H1 (cell line): Measurements from ENCODE around the gene CNTNAP1. TPM values are rescaled to one million over a fixed set of nuclear protein-coding genes. Genes with fewer than 3 reads are reported as not detected.

Source experiments
- CTCF ChIA-PET: fragments of 300-600 bp; sonication (Branson Sonifier 250); formaldehyde crosslinking; loops from one replicate; lab custom pipeline; 2021; ENCODE audit not compliant: partially characterized antibody; lab: Charles Lee
- POLR2A ChIA-PET: fragments of 300-600 bp; sonication (Branson Sonifier 250); formaldehyde crosslinking; loops from one replicate; lab custom pipeline; 2021; ENCODE audit warnings: inconsistent platforms; ENCODE audit not compliant: partially characterized antibody; lab: Charles Lee
- DNase-seq, 2 experiments: peaks; one replicate each; pipeline versions ENCODE4 v3.0.0 to v3.0.0-alpha.2; 2010 to 2022; ENCODE audit warnings: low spot score in 2 of 2, low read depth in 1 of 2, mixed read lengths in 1 of 2
- FAIRE-seq: peaks from 2 replicates; lab custom pipeline; 2011; peaks lifted over from hg19 to GRCh38; lab: Jason Lieb, UNC
- H2AFZ ChIP-seq: 2 replicates; pipeline ENCODE4 v1.8.1; 2012; ENCODE audit warnings: low read length, inconsistent platforms
- H2AK5ac ChIP-seq: 2 replicates; pipeline ENCODE4 v1.6.1; 2013; ENCODE audit warnings: low read depth, low read length
- H2BK120ac ChIP-seq: replicated peaks from 2 replicates; pipeline ENCODE3; 2013; ENCODE audit warnings: low read depth, low read length, inconsistent platforms
- H2BK12ac ChIP-seq: 2 replicates; pipeline ENCODE4 v1.6.1; 2013; ENCODE audit warnings: low read depth, low read length
- H2BK15ac ChIP-seq: 2 replicates; pipeline ENCODE4 v1.6.1; 2013; ENCODE audit warnings: low read length
- H2BK20ac ChIP-seq: 2 replicates; pipeline ENCODE4 v1.6.1; 2013; ENCODE audit warnings: low read length
- H2BK5ac ChIP-seq: 2 replicates; pipeline ENCODE4 v1.6.1; 2013; ENCODE audit warnings: low read depth, low read length
- H3K14ac ChIP-seq: 2 replicates; pipeline ENCODE4 v1.6.1; 2013; ENCODE audit warnings: inconsistent platforms; ENCODE audit not compliant: insufficient read length
- H3K18ac ChIP-seq: 2 replicates; pipeline ENCODE4 v1.6.1; 2013; ENCODE audit warnings: low read length; ENCODE audit errors: extremely low read depth
- H3K23ac ChIP-seq: 2 replicates; pipeline ENCODE4 v1.6.1; 2013; ENCODE audit warnings: inconsistent platforms; ENCODE audit not compliant: insufficient read length
- H3K23me2 ChIP-seq: 2 replicates; pipeline ENCODE4 v1.6.1; 2013; ENCODE audit warnings: low read depth, low read length
- H3K27ac ChIP-seq: 2 replicates; pipeline ENCODE4 v1.6.1; 2011; ENCODE audit warnings: low read depth, low read length, inconsistent platforms
- H3K27me3 ChIP-seq, 4 experiments: replicated peaks in 1 of 4; 1 replicate in 1 of 4; 2 replicates in 3 of 4; pipeline versions ENCODE4 v1.6.1 to v1.8.1; 2011 to 2013; ENCODE audit warnings: low read length in 3 of 4, mild to moderate bottlenecking in 3 of 4, inconsistent platforms in 2 of 4, mixed read lengths in 2 of 4, moderate library complexity in 1 of 4; ENCODE audit not compliant: control insufficient read depth in 3 of 4, insufficient read depth in 3 of 4; ENCODE audit errors: extremely low read depth in 1 of 4
- H3K36me3 ChIP-seq, 4 experiments: 2 replicates each; pipeline versions ENCODE4 v1.6.1 to v1.8.1; 2011 to 2013; ENCODE audit warnings: mild to moderate bottlenecking in 4 of 4, low read length in 3 of 4, moderate library complexity in 2 of 4, control low read depth in 1 of 4, inconsistent platforms in 1 of 4; ENCODE audit not compliant: insufficient read depth in 4 of 4, control insufficient read depth in 2 of 4
- H3K4ac ChIP-seq: replicated peaks from 2 replicates; pipeline ENCODE3; 2013; ENCODE audit warnings: low read length, low read depth, mixed read lengths, inconsistent platforms; ENCODE audit not compliant: insufficient read length
- H3K4me1 ChIP-seq, 4 experiments: replicated peaks in 1 of 4; 1 replicate in 1 of 4; 2 replicates in 3 of 4; pipeline versions ENCODE4 v1.6.1 to v1.8.1; 2011 to 2013; ENCODE audit warnings: low read length in 3 of 4, inconsistent platforms in 2 of 4, mixed read lengths in 1 of 4; ENCODE audit not compliant: insufficient read depth in 4 of 4, control insufficient read depth in 3 of 4
- H3K4me2 ChIP-seq, 2 experiments: 2 replicates each; pipeline versions ENCODE4 v1.6.1 to v1.8.1; 2011 to 2013; ENCODE audit warnings: low read depth in 2 of 2, low read length in 2 of 2, control low read depth in 1 of 2, inconsistent platforms in 1 of 2, mild to moderate bottlenecking in 1 of 2; ENCODE audit not compliant: insufficient read depth in 1 of 2
- H3K4me3 ChIP-seq, 4 experiments: fragments of 200-600, 300-600 bp in 1 of 4; sonication (generic), shearing (Covaris generic), sonication (Bioruptor Twin) in 1 of 4; 2 replicates each; pipeline versions ENCODE4 v1.5.1 to v1.8.1; 2011 to 2016; ENCODE audit warnings: low read length in 4 of 4, low read depth in 3 of 4, control low read depth in 2 of 4, inconsistent platforms in 2 of 4, mild to moderate bottlenecking in 2 of 4, mixed read lengths in 1 of 4, moderate library complexity in 1 of 4; ENCODE audit not compliant: insufficient read depth in 2 of 4; ENCODE audit errors: extremely low read depth in 1 of 4
- H3K56ac ChIP-seq: replicated peaks from 2 replicates; pipeline ENCODE3; 2013; ENCODE audit warnings: low read depth, mild to moderate bottlenecking, mixed read lengths, low read length, inconsistent platforms; ENCODE audit not compliant: insufficient read length
- H3K79me1 ChIP-seq: 2 replicates; pipeline ENCODE4 v1.6.1; 2013; ENCODE audit warnings: low read depth, low read length, control low read depth
- H3K79me2 ChIP-seq, 2 experiments: 2 replicates each; pipeline versions ENCODE4 v1.6.1 to v1.8.1; 2012 to 2013; ENCODE audit warnings: low read length in 2 of 2, mild to moderate bottlenecking in 2 of 2, inconsistent platforms in 1 of 2; ENCODE audit not compliant: insufficient read depth in 2 of 2, control insufficient read depth in 1 of 2
- H3K9ac ChIP-seq, 4 experiments: replicated peaks in 1 of 4; 1 replicate in 1 of 4; 2 replicates in 3 of 4; pipeline versions ENCODE4 v1.6.1 to v1.8.1; 2011 to 2013; ENCODE audit warnings: low read depth in 3 of 4, low read length in 3 of 4, control low read depth in 2 of 4, mild to moderate bottlenecking in 2 of 4, moderate library complexity in 2 of 4, inconsistent platforms in 1 of 4; ENCODE audit errors: extremely low read depth in 1 of 4
- H3K9me3 ChIP-seq, 2 experiments: 2 replicates each; pipeline versions ENCODE4 v1.6.1 to v1.8.1; 2012 to 2013; ENCODE audit warnings: mild to moderate bottlenecking in 2 of 2, moderate library complexity in 2 of 2, control low read depth in 1 of 2, inconsistent platforms in 1 of 2, low read depth in 1 of 2, low read length in 1 of 2, mixed read lengths in 1 of 2; ENCODE audit not compliant: insufficient read depth in 2 of 2
- H4K20me1 ChIP-seq, 2 experiments: replicated peaks in 1 of 2; 2 replicates each; pipeline versions ENCODE3 to v1.8.1; 2011 to 2013; ENCODE audit warnings: inconsistent platforms in 2 of 2, low read length in 2 of 2, mild to moderate bottlenecking in 1 of 2; ENCODE audit not compliant: insufficient read depth in 2 of 2, control insufficient read depth in 1 of 2
- H4K5ac ChIP-seq: 2 replicates; pipeline ENCODE4 v1.6.1; 2013; ENCODE audit warnings: low read length, low read depth, mixed read lengths, inconsistent platforms; ENCODE audit not compliant: insufficient read length
- H4K8ac ChIP-seq: 2 replicates; pipeline ENCODE4 v1.8.0; 2013; ENCODE audit warnings: mild to moderate bottlenecking, moderate library complexity, low read length, inconsistent platforms; ENCODE audit not compliant: insufficient read depth; ENCODE audit errors: extremely low read depth
- H4K91ac ChIP-seq: replicated peaks from 2 replicates; pipeline ENCODE3; 2013; ENCODE audit warnings: low read length, mixed read lengths, inconsistent platforms; ENCODE audit not compliant: insufficient read length
- CHD2 ChIP-seq: IDR thresholded peaks from 2 replicates; pipeline ENCODE4 v1.6.1; 2012; ENCODE audit warnings: low read length, improper control_type of control experiment
- CTBP2 ChIP-seq: IDR thresholded peaks from 2 replicates; pipeline ENCODE4 v1.7.0; 2011; ENCODE audit warnings: borderline replicate concordance, mild to moderate bottlenecking, moderate library complexity, mixed read lengths, low read length; ENCODE audit not compliant: insufficient read depth, insufficient read length
- EZH2 ChIP-seq: fragments of 200-600 bp; sonication (generic); IDR thresholded peaks from 2 replicates; pipeline ENCODE4 v1.7.1; 2012; ENCODE audit warnings: low read depth, mild to moderate bottlenecking, moderate library complexity, low read length, inconsistent platforms; ENCODE audit not compliant: severe bottlenecking
- GTF2F1 ChIP-seq: IDR thresholded peaks from 2 replicates; pipeline ENCODE4 v1.6.1; 2012; ENCODE audit warnings: low read depth, low read length, improper control_type of control experiment, borderline replicate concordance
- PHF8 ChIP-seq: fragments of 200-600 bp; sonication (generic); conservative IDR thresholded peaks from 2 replicates; pipeline ENCODE4 v1.7.1; 2012; ENCODE audit warnings: low read depth, mild to moderate bottlenecking, inconsistent platforms, low read length, moderate library complexity
- SIN3A ChIP-seq, 2 experiments: IDR thresholded peaks in 1 of 2; conservative IDR thresholded peaks in 1 of 2; 2 replicates each; pipeline ENCODE4 v1.6.1; 2011 to 2012; ENCODE audit warnings: low read length in 2 of 2, improper control_type of control experiment in 1 of 2, low read depth in 1 of 2, mild to moderate bottlenecking in 1 of 2
- SP1 ChIP-seq: IDR thresholded peaks from 2 replicates; pipeline ENCODE4 v1.6.1; 2011; ENCODE audit warnings: low read depth, low read length
- TAF7 ChIP-seq: optimal IDR thresholded peaks from 2 replicates; pipeline ENCODE3; 2011; ENCODE audit warnings: low read depth, mild to moderate bottlenecking, inconsistent platforms, low read length, moderate library complexity, borderline replicate concordance
- WGBS, 2 experiments: shearing (Covaris generic) in 1 of 2; methylation state at CpG; one replicate each; pipeline versions ENCODE4 v1.1.6 to v1.1.7; 2013 to 2015; ENCODE audit warnings: low lambda C conversion rate in 2 of 2, mixed read lengths in 2 of 2, inconsistent platforms in 1 of 2, low coverage in 1 of 2, missing lambda C conversion rate in 1 of 2; ENCODE audit not compliant: insufficient replicate concordance in 2 of 2, insufficient coverage in 1 of 2, insufficient read length in 1 of 2; ENCODE audit errors: extremely low coverage in 1 of 2, missing lambda C conversion rate in 1 of 2; 5-methylcytosine and 5-hydroxymethylcytosine counted together
- polyA plus RNA-seq, 7 experiments: library from polyadenylated mRNA; depleted of rRNA in 3 of 7; stranded (reverse) in 5 of 7; unstranded in 2 of 7; fragments of >200 nt in 5 of 7; fragments of 200-250 nt in 2 of 7; gene quantifications; 1 replicate in 5 of 7; 2 replicates in 1 of 7; 4 replicates in 1 of 7; pipeline versions ENCODE4 v1.2.1 to v1.2.3, GENCODE V29; 2011 to 2013; ENCODE audit warnings: missing spikeins in 2 of 7, mixed read lengths in 2 of 7
- total RNA-seq: library from RNA; stranded (reverse); fragmentation: NEBNext Ultra II Directional; extraction: Animal tissue kit (Norgen Biotek cat#: 25700); gene quantifications from 2 replicates; pipeline ENCODE4 v1.2.1, GENCODE V29; 2021
- TF ChIP-seq, protein P1 (sequence below): IDR thresholded peaks from 2 replicates; pipeline ENCODE4 v1.6.1; 2012; ENCODE audit warnings: inconsistent platforms

The CNTNAP1 gene
- total and polyA plus RNA-seq, 2 of the 8 experiments (the other 6 are each of a cell fraction or from before 2014, with no cell fraction given): 4.7 to 10.0 TPM

DNA sequence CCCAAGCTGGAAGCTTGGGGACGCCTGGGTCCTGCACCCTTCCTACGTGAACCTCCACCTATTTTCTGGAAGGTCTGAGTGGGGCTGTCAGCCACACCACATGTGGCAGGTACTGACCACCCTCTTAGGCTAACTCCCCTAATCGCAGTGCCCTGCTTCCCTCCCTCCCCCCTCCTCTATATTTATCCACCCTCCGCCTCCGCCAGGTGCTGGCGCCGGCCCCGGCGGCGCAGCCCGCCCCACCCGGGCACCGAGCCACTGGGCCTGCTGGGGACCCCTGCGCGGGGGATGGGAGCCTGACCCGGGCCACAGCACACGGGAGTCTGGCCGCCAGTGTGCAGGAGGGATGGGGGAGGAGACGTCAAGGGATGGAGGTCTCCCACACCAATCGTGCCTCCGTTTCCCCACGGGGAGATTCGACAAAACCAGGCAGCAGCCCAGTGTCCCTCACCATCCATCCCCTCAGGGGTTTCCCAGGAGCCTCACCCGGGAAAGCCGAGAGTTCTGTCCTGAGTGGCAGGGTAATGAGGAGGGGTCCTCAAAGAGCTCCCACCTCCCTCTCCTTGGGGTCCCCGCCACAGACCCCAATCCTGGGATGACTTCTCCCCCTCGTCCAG, 6.9 kb upstream of the CNTNAP1 start:
- no peak overlapping the region for H4K8ac ChIP-seq
- no peak overlapping the region for H3K56ac ChIP-seq
- H3K79me2 ChIP-seq: no peaks in the 10 kb centered on the region
- H3K27ac ChIP-seq: no peak overlapping the region
- H2AK5ac ChIP-seq: no peak overlapping the region
- ChIA-PET CTCF (interaction anchor here (1.0 to 4.8 kb wide), 8 partner anchors 8 to 121 kb away, joined by 3 to 40 read pairs (median 7); partner anchors contain the start of genes CNTNAP1, TUBG1 and TUBG2), POLR2A (interaction anchor here (1.1 to 14.0 kb wide), 8 partner anchors 9 to 323 kb away, joined by 3 to 239 read pairs (median 4); partner anchors contain the start of genes MLX, PSMC3IP, RETREG3 and RPL27)
- peaks cover 31% of the 10 kb centered on the region for H3K23me2 ChIP-seq
- peaks cover 3 to 13% of the 10 kb centered on the region in 2 experiments for H4K20me1 ChIP-seq
- H2BK5ac ChIP-seq: no peak overlapping the region
- peaks cover 2 to 52% (median 35%) of the 10 kb centered on the region in 4 experiments for H3K27me3 ChIP-seq
- H2AFZ ChIP-seq: no peak overlapping the region
- no peak overlapping the region for H2BK120ac ChIP-seq
- 0 out of 2 replicates have a peak overlapping the region, but pooled peaks have one; percentile 40 for H2BK20ac ChIP-seq
- peaks cover 0 to 57% (median 41%) of the 10 kb centered on the region in 4 experiments; a peak in 6 of 7 replicates for H3K4me1 ChIP-seq
- H3K14ac ChIP-seq: no peak overlapping the region
- peak overlapping the region; percentile 77 to 84 (median 82) for H3K4me3 ChIP-seq
- peak overlapping the region; percentile 78; the same call in 1 of the 2 replicates for H3K18ac ChIP-seq
- no peak overlapping the region for H4K5ac ChIP-seq
- no peaks in the 10 kb centered on the region for H3K9me3 ChIP-seq
- no peaks in the 10 kb centered on the region for H3K79me1 ChIP-seq
- no peak overlapping the region for H2BK15ac ChIP-seq
- peak overlapping the region in 1 of 4 experiments; percentile 1; a peak in 2 of 7 replicates for H3K9ac ChIP-seq
- H4K91ac ChIP-seq: no peak overlapping the region
- 1% methylated on average over 12 of the region's 27 CpGs; no CpG with 5 or more reads in 1 of the 2 experiments for WGBS, 2 experiments
- DNase-seq (peak in 1 of 2 experiments; percentile 65), FAIRE-seq (no peak)
- H3K36me3 ChIP-seq: peaks cover 0 to 11% (median 0%) of the 10 kb centered on the region in 4 experiments; a peak in 3 of 8 replicates
- 0 out of 2 replicates have a peak overlapping the region, but pooled peaks have one; percentile 68 for H2BK12ac ChIP-seq
- peak overlapping the region; percentile 13 for H3K4ac ChIP-seq
- no peak overlapping the region for H3K23ac ChIP-seq
- peak overlapping the region; percentile 58 to 88 for H3K4me2 ChIP-seq
- TF ChIP-seq TAF7 (no peak), SIN3A (conservative IDR thresholded peaks at IDR 0.05 in 1 of 2, IDR thresholded peaks at IDR 0.05 in 1 of 2; ENCODE audit: low read depth in 1 of 2, low read length in 2 of 2) (0 out of 4 replicates have a peak, but pooled peaks of 1 of the 2 experiments have one; percentile 59), SP1 (no peak), CHD2 (no peak), PHF8 (0 out of 2 replicates have a peak, but pooled peaks have one; percentile 21), EZH2 (peak; percentile 27), GTF2F1 (no peak), CTBP2 (no peak)
- TF ChIP-seq, protein P1, sequence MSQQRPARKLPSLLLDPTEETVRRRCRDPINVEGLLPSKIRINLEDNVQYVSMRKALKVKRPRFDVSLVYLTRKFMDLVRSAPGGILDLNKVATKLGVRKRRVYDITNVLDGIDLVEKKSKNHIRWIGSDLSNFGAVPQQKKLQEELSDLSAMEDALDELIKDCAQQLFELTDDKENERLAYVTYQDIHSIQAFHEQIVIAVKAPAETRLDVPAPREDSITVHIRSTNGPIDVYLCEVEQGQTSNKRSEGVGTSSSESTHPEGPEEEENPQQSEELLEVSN: no peak
